Measurements from ENCODE around the gene NPPB. TPM values are rescaled to one million over a fixed set of nuclear protein-coding genes. Genes with fewer than 3 reads are reported as not detected.

The NPPB gene
- total RNA-seq, 1 donor from 2014 or later, result 5.1 TPM

DNA sequence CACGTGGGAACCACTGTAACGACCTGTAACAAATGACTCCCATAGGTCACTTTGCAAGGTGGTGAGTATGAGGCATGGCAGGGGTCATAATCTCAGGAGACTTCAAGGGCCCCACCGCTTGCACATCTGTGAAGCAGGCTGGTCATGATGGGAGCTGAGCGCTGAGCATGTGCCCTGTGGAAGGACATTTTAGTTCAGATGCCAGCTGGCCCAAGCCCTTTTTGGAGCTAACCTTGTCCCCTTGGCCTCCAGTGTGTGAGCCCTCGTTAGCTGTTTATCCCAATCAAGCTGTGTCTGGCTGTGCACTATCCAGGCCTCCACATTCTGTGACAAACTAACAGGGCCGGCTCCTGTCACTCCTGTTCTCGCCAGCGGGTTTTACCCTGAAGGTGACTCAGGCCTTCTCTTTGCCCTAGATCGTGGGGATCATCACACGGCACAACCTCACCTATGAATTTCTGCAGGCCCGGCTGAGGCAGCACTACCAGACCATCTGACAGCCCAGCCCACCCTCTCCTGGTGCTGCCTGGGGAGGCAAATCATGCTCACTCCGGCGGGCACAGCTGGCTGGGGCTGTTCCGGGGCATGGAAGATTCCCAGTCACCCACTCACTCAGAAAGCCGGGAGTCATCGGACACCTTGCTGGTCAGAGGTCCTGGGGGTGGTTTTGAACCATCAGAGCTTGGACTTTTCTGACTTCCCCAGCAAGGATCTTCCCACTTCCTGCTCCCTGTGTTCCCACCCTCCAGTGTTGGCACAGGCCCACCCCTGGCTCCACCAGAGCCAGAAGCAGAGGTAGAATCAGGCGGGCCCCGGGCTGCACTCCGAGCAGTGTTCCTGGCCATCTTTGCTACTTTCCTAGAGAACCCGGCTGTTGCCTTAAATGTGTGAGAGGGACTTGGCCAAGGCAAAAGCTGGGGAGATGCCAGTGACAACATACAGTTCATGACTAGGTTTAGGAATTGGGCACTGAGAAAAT, 18.7 kb downstream of the NPPB start:
- ATAC-seq (ENCODE audit: poor library complexity), result no peak
- intact Hi-C loops (cut with DNase I), result loop anchor here (1.0 kb wide), 1 partner anchor 53 kb away; no protein-coding TSS in a partner anchor
- DNase-seq, result no peak

DNA sequence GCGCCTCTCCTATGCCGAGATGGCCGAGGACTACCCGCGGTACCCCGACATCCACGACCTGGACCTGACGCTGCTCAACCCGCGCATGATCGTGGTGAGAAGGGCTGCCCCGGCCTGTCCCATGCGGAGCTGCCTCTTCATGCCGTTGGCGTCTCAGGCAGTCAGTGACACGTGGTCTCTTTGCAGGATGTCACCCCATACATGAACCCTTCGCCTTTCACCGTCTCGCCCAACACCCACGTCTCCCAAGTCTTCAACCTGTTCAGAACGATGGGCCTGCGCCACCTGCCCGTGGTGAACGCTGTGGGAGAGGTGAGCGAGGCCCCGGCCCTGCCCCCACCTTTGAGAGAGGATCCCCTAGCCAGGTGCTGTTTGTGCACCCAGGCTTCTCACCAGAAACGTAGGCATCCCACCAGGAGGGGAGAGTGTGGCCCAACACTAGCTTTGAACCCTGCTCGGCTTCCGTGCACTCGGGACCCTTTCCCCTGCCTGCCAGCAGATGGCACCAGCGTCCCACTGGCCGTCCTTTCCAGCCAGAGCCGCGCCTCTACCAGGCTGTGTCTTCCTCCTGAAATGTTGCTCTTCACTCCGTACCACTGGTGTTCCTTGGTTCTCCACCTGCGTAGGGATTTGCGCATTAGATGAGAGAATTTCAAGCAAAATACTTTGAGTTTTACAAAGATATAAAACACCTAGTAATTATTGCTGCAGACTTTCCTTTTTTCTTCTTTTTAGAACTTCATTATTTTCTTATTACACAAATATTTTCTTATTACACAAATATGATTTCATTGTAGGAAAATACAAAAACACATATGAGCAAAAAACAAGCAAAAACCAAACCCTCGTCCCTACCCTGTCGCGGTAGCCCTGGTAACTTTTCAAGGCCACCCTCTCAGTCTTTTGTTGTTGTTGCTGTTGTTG, 20.1 kb downstream of the NPPB start:
- intact Hi-C loops (cut with DNase I), result loop anchor here (1.0 kb wide), 1 partner anchor 55 kb away; no protein-coding TSS in a partner anchor
- ATAC-seq (ENCODE audit: poor library complexity) (peak; percentile 91), DNase-seq (peak; percentile 85)

DNA sequence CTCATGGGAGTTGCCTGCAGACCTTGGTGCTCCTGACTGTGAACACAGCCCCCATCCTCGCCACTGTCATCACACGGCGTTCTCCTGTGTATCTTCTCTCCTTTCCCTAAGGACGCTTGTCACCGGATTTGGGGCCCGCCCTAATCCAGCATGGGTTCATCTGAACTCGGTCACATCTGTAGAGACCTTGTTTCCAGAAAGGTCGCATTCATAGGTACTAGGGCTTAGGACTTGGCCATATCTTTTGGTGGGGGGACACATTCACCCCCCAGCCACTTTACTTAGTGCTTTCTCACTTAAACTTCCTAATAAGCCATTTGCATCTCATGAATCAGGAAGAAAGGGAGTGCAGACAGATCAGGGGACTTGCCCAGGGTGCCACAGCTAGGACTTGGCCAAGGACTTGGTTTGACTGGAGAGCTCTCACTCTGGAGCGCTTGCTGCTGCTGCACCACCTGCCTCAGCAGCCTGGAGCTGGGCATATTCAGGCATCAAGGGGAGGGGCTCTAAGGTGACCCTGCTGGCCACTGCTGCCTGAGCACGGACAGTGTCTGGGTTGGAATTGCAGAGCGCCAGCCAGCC, 20.9 kb downstream of the NPPB start:
- no peak for DNase-seq
- intact Hi-C loops (cut with DNase I), result no loop called here
- ATAC-seq (ENCODE audit: poor library complexity), result no peak

- ATAC-seq (ENCODE audit: poor library complexity) (no peak), DNase-seq (no peak)
- intact Hi-C loops (cut with DNase I), result no loop called here
Observed at GRCh38 chr1:11836955-11837766, 21.6 kb downstream of the NPPB start.

GRCh38 chr1:11835441-11836225, 23.1 kb downstream of the NPPB start:
- DNase-seq (no peak), ATAC-seq (ENCODE audit: poor library complexity) (no peak)
- intact Hi-C loops (cut with DNase I), result no loop called here

GRCh38 chr1:11833900-11834299, 24.8 kb downstream of the NPPB start:
- intact Hi-C loops (cut with DNase I), result no loop called here
- DNase-seq (no peak), ATAC-seq (ENCODE audit: poor library complexity) (no peak)

DNA sequence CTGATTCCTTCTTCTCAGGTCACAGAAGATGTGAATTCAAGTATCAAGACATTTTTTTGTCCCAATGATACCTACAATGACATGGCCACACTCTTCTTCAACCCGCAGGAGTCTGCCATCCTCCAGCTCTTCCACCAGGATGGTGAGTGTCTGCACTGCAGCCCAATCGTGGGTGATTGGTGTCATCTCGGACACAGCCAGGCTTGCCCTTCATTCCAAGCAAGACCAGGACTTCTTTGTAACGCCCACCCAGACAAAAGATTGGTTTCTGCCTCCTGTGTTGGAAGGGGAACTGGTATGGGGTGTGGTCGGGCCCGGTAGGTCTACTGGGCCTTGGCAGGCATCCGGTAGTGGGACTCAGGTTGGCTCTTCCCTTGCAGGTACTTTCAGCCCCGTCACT, 25.2 kb downstream of the NPPB start:
- intact Hi-C loops (cut with DNase I), result no loop called here
- DNase-seq (no peak), ATAC-seq (ENCODE audit: poor library complexity) (no peak)

DNA sequence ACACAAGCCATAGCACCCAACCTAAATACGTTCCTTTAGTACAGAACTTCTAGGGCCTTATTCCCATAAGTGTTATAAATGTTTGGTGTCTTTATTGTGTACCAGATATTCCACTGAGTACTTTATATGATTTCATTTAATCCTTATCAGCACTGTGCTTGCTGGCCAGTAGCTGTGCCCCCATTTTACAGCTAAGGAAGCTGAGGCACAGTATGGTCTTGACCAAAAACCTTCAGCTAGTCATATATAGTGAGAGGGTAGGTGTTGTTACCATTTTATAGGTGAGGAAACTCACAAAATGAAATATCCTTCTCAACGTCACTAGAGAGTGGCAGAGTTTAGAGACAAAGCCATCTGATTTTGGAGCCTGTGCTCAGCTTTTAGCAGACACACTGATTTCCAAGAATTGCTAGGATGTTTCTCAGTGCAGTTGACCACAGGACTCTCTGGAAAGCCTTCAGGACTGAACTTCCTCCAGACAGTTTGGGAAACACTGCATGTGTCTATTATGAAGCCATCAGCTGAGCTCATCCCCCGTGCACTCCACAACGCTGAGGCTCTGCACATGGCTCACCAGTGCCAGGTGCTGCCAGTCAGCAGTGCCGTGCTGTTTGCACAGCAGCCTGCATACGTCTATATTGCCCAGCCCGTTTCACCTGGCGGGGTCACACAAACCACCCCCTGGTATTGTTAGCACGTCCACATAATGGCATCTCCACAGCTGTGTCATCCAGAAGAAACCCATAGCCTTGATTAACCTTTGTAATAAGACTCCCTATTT, 26.6 kb downstream of the NPPB start:
- DNase-seq, result no peak
- no peak for ATAC-seq (ENCODE audit: poor library complexity)
- intact Hi-C loops (cut with DNase I), result no loop called here

- ATAC-seq (ENCODE audit: poor library complexity) (no peak), DNase-seq (no peak)
- intact Hi-C loops (cut with DNase I), result no loop called here
Observed at GRCh38 chr1:11828511-11828910, 30.2 kb downstream of the NPPB start.

- intact Hi-C loops (cut with DNase I), result no loop called here
- DNase-seq, result no peak
- ATAC-seq (ENCODE audit: poor library complexity), result no peak
Observed at GRCh38 chr1:11826946-11827345, 31.8 kb downstream of the NPPB start.

DNA sequence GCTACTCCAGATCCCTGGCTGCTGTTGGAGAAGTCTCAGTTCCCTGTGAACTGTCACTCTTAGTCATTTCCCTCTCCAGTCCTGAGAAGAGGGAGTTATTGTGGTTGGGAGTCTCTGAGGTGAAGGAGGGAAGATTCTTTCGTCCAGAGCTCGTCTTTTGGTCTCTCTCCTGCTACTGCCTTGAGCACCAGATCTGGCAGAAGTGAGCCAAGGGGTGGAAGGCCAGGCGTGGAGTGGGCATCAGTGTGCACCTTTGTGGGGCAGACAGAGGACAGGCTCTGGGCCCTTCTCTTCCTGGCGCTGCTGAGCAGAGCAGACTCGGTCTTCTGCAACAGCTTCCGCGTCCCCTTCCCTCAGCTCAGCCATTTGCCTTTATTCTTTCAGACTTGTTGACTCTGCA, 33.6 kb downstream of the NPPB start:
- ATAC-seq (ENCODE audit: poor library complexity) (no peak), DNase-seq (no peak)
- intact Hi-C loops (cut with DNase I), result no loop called here

DNA sequence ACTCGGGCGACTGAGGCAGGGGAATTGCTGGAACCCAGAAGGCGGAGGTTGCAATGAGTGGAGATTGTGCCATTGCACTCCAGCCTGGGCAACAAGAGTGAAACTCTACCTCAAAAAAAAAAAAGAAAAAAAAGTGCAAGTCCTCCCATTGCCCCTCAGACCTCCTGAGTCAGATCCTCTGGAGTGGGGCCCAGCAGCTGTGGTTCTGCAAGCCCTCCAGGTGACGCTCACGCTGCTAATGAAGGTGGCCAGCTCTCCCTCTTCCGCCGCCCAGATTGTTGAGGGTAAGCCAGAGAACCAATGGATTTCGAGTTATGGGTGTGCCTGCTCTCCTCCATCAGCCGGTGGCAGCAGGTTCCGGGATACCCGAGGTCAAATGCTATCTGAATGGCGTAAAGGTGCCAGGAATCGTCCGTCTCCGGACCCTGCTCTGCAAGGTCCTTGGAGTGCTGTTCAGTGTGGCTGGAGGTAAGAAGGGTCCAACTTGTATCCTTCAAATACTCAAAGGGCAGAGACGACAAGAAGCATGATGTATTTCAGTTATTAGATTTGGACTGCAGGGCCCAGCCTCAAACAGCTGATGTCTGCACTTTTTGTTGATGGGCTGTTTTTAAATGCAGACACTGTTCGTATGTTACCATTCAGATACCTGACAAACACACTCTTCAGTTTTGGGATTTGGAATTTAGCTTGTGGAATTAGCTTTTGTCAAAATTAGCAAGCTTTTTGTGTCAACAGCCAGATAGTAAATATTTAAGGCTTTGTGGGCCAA, 35.2 kb downstream of the NPPB start:
- DNase-seq (no peak), ATAC-seq (ENCODE audit: poor library complexity) (no peak)
- intact Hi-C loops (cut with DNase I), result no loop called here

DNA sequence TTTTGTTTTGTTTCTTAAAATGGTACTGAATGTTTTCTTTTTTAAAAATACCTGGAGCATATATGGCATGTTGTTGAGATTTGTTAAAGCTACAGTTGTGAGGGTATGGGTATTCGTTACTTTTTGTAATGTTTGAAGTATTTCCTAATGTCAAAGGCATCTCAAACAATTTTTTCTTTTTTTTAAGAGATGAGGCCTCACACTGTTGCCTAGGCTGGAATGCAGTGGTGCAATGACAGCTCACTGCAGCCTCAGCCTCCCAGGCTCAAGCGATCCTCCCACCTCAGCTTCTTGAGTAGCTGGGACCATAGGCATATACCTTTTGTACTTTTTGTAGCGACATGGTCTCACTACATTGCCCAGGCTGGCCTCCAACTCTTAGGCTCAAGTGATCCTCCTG, 36.7 kb downstream of the NPPB start:
- DNase-seq, result no peak
- ATAC-seq (ENCODE audit: poor library complexity), result no peak
- intact Hi-C loops (cut with DNase I), result no loop called here

GRCh38 chr1:11817192-11817591, 41.6 kb downstream of the NPPB start:
- DNase-seq, result no peak
- no peak for ATAC-seq (ENCODE audit: poor library complexity)
- intact Hi-C loops (cut with DNase I), result no loop called here

- intact Hi-C loops (cut with DNase I), result no loop called here
- no peak for DNase-seq
- ATAC-seq (ENCODE audit: poor library complexity), result no peak
Observed at GRCh38 chr1:11813021-11813420, 45.7 kb downstream of the NPPB start.

Measured in Right ventricle myocardium superior (tissue), 1 donor.